Motor neuron (in vitro differentiated cells): ENCODE data around the gene BLOC1S3. TPM values are rescaled to one million over a fixed set of nuclear protein-coding genes. Genes with fewer than 3 reads are reported as not detected.

Experiments used
- ATAC-seq, 8 experiments: fragments of 200-7000 bp; cut with Tn5 transposase; replicated peaks in 6 of 8; 2 replicates each; pipeline ENCODE4 v1.8.0; 2021; ENCODE audit warnings: mild to moderate bottlenecking in 8 of 8, moderate library complexity in 8 of 8
- H3K27ac ChIP-seq, 2 donors: fragments of 250-450 bp; sonication (Bioruptor Pico); 2 replicates each; pipeline ENCODE4 v1.9.0; 2021; ENCODE audit warnings: antibody characterized with exemption in 2 of 2, mild to moderate bottlenecking in 2 of 2, moderate library complexity in 1 of 2
- H3K4me1 ChIP-seq, 2 donors: fragments of 250-450 bp; sonication (Bioruptor Pico); replicated peaks in 1 of 2; 2 replicates each; pipeline ENCODE4 v1.6.1; 2021; ENCODE audit warnings: antibody characterized with exemption in 2 of 2, mild to moderate bottlenecking in 2 of 2, moderate library complexity in 1 of 2
- H3K4me3 ChIP-seq, 5 donors: fragments of 250-450 bp; sonication (Bioruptor Pico); 2 replicates each; pipeline ENCODE4 v1.9.0; 2021; ENCODE audit warnings: antibody characterized with exemption in 5 of 5, mild to moderate bottlenecking in 5 of 5, moderate library complexity in 4 of 5
- WGBS, 10 experiments: fragments of 450-650 bp; shearing (Covaris generic); methylation state at CpG; one replicate each; pipeline ENCODE4 v1.0.0; 2022; 5-methylcytosine and 5-hydroxymethylcytosine counted together
- in situ Hi-C, 9 experiments: fragments of 400-800 bp; cut with MboI; loops; one replicate each; pipeline ENCODE4 v1.15.0; 2021; ENCODE audit warnings: low sequenced_read_pairs in 9 of 9, low pct_unique_long_range_greater_than_20kb in 2 of 9; ENCODE audit not compliant: unreplicated experiment in 9 of 9
- total RNA-seq, 8 experiments: library from RNA; unstranded; fragments of 300-600 nt; gene quantifications; 2 replicates each; pipeline versions ENCODE4 v1.2.3 to v1.2.4, GENCODE V29; 2022

The BLOC1S3 gene
- total RNA-seq, 8 experiments from 2014 or later: 3.2 to 8.0 (median 5.4) TPM

DNA sequence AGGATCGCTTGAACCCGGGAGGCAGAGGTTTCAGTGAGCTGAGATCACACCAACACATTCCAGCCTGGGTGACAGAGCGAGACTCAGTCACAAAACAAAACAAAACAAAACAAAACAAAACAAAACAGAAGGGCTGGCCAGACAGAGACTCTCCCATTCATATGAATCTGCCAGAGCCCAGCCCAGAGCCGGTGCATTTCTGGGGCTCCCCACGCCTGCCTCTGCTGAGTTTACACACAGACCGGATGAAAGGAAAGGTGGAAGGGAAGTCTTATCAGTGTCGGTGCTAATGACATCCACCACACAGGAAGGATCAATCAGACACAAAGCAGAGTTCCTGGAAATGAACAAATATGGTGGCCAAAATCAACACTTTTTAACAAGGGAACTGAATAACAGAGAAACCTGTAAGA lies 7.4 kb upstream of the BLOC1S3 start:
- peak in 2 of 8 experiments; percentile 67 to 69 for ATAC-seq
- in situ Hi-C loops: no loop called here
- 25 to 100% (median 55%) methylated on average over 1 to 7 of the region's 7 CpGs; no CpG with 5 or more reads in 3 of the 10 experiments for WGBS, 10 experiments
- Histone ChIP-seq H3K27ac (no peak overlapping the region), H3K4me3 (no peak overlapping the region), H3K4me1 (peaks cover 9 to 10% of the 10 kb centered on the region in 2 donors)

- ATAC-seq: peak in 1 of 8 experiments; percentile 20
- 70% methylated on average over 2 of the region's 4 CpGs; no CpG with 5 or more reads in 9 of the 10 experiments for WGBS, 10 experiments
- Histone ChIP-seq H3K27ac (no peak overlapping the region), H3K4me3 (no peak overlapping the region), H3K4me1 (peaks cover 1 to 4% of the 10 kb centered on the region in 2 donors)
- in situ Hi-C loops: no loop called here
Measured at GRCh38 chr19:45172173-45172572, 6.4 kb upstream of the BLOC1S3 start.

GRCh38 chr19:45172611-45173208 lies 5.9 kb upstream of the BLOC1S3 start:
- in situ Hi-C loops: no loop called here
- H3K27ac ChIP-seq: no peak overlapping the region
- ATAC-seq: no peak
- H3K4me3 ChIP-seq: no peak overlapping the region
- WGBS, 10 experiments: 93 to 100% (median 100%) methylated on average over 1 to 3 of the region's 18 CpGs; no CpG with 5 or more reads in 7 of the 10 experiments
- peaks cover 4 to 7% of the 10 kb centered on the region in 2 donors for H3K4me1 ChIP-seq

DNA sequence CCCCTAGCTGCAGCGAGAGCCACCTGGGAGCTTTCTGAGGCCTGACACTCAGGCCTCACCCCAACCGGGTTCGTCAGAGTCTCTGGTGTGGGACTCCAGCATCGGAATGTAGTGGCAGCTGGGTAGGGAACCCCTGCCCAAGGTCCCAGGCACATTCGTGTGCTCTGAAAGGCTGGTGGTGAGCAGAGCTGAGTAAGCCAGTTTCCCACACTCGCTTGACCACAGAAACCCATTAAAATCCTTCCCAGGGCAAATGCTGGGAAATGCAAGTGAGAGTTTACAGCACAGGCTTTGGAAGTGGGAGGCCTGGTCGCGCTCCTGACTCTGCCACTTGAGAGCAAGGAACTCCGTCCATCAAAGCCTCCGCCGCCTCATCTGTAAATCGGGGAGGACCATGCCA lies 4.8 kb upstream of the BLOC1S3 start:
- H3K4me1 ChIP-seq: peaks cover 4 to 7% of the 10 kb centered on the region in 2 donors
- WGBS, 10 experiments: 50 to 95% (median 84%) methylated on average over 1 to 7 of the region's 12 CpGs; no CpG with 5 or more reads in 6 of the 10 experiments
- H3K4me3 ChIP-seq: no peak overlapping the region
- no peak overlapping the region for H3K27ac ChIP-seq
- no peak for ATAC-seq
- in situ Hi-C loops: no loop called here

DNA sequence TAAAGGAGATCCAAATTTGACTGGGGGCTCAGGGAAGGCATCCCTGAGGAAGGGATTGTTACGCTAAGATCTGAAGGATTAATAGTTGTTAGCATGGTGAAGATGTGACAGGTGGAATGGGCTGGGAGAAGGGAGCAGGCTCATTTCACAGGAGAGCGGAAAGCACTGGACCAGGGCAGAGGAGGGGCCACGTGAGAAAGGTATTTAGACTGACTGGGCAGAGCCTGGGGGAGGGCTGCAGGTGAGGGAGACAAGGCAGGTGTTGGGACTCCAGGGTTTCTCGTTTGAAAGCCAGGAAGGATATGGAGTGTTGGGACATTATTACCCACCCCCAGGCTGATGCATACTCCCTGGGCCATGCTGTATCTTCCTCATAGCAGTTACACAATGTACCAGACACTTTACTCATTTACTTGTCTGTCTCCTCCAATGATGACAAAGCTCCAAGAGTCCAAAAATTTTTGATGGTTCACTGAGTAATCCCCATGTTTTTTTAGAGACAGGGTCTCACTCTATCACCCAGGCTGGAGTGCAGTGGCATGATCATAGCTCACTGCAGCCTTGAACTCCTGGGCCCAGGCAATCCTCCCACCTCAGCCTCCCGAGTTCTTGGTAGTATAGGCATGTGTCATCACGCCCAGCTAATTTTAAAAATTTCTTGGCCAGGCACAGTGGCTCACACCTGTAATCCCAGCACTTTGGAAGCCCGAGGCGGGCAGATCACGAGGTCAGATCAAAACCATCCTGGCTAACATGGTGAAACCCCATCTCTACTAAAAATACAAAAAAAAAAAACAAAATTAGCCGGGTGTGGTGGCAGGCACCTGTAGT lies 2.9 kb upstream of the BLOC1S3 start:
- H3K4me3 ChIP-seq: no peak overlapping the region
- peaks cover 8 to 13% of the 10 kb centered on the region in 2 donors for H3K4me1 ChIP-seq
- WGBS, 10 experiments: 0 to 100% (median 80%) methylated on average over 1 to 9 of the region's 10 CpGs
- H3K27ac ChIP-seq: no peak overlapping the region
- in situ Hi-C loops: no loop called here
- no peak for ATAC-seq

GRCh38 chr19:45177817-45178261 lies 745 bp upstream of the BLOC1S3 start, which contains the start of gene TRAPPC6A:
TRAPPC6A (minus strand) TSS chr19:45178237; CDS start chr19:45178218, 19 bp downstream.
- Histone ChIP-seq H3K4me1 (peaks cover 8 to 13% of the 10 kb centered on the region in 2 donors), H3K27ac (peak within 1 kb of the TSS; percentile 78 to 93), H3K4me3 (peak within 1 kb of the TSS; percentile 76 to 94 (median 86))
- WGBS, 10 experiments: 0 to 7% (median 1%) methylated on average over 1 to 16 of the region's 36 CpGs; no CpG with 5 or more reads in 4 of the 10 experiments
- peak in 7 of 8 experiments; percentile 2 to 13 (median 3) for ATAC-seq
- in situ Hi-C loops: no loop called here

- 0 to 8% (median 2%) methylated on average over 5 to 22 of the region's 97 CpGs; no CpG with 5 or more reads in 7 of the 10 experiments for whole genome bisulfite sequencing, 10 experiments
- Histone ChIP-seq H3K4me1 (peaks cover 8 to 13% of the 10 kb centered on the region in 2 donors), H3K4me3 (peak overlapping the region; percentile 66 to 94 (median 74)), H3K27ac (peak overlapping the region; percentile 34 to 38)
- in situ Hi-C loops: no loop called here
- ATAC-seq: peak in 2 of 8 experiments; percentile 0 to 1
Measured at GRCh38 chr19:45179072-45179891, 698 bp downstream of the BLOC1S3 start.

DNA sequence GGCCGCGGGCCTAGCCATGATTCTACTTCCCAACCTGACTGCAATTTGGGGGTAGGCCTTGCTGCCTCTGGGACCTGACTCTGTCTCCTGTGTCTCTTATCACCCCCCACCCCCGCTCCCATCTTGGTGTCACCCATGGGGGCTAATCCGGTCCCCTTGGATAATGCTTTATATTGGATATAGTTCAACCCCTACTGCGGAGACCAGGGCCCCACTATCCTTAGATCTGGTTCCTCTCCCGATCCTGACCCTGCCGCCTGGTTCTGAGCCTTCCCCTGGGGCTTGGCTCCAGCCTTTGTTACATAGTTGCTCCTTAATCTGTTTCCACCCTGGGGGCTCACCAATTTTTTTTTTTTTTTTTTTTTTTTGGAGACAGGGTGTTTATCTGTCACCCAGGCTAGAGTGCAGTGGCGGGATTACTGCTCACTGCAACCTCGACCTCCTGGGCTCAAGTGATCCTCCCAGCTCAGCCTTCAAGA lies 1.3 kb downstream of the BLOC1S3 start:
- in situ Hi-C loops: no loop called here
- Histone ChIP-seq H3K4me1 (peaks cover 8 to 13% of the 10 kb centered on the region in 2 donors), H3K4me3 (peak overlapping the region; percentile 66 to 94 (median 74)), H3K27ac (no peak overlapping the region)
- WGBS, 10 experiments: 20 to 71% (median 62%) methylated on average over 1 to 4 of the region's 9 CpGs; no CpG with 5 or more reads in 3 of the 10 experiments
- no peak for ATAC-seq

DNA sequence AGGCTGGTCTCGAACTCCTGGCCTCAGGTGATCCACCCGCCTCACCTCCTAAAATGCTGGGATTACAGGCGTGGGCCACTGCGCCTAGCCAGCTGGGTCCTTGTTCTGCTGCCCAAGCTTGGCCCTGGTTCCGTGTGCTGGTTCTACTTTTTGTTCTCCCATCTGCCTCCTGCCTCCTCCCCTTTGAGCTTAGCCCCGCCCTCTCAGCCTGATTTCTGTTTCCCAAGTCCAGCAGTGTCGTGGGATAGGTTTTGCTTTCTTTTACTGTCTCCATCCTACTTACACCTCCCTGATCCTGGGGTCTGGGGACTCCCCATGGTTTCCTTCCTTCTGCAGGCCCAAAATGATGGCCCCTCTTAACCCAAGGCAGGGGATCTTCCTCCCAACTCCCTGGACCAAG lies 2.4 kb downstream of the BLOC1S3 start:
- WGBS, 10 experiments: 60 to 100% (median 70%) methylated on average over 1 to 3 of the region's 7 CpGs; no CpG with 5 or more reads in 6 of the 10 experiments
- in situ Hi-C loops: no loop called here
- ATAC-seq: no peak
- Histone ChIP-seq H3K4me3 (no peak overlapping the region), H3K27ac (no peak overlapping the region), H3K4me1 (peaks cover 8 to 13% of the 10 kb centered on the region in 2 donors)

GRCh38 chr19:45182758-45183157 lies 4.2 kb downstream of the BLOC1S3 start:
- no peak for ATAC-seq
- WGBS, 10 experiments: 71 to 100% (median 88%) methylated on average over 1 to 3 of the region's 4 CpGs; no CpG with 5 or more reads in 2 of the 10 experiments
- in situ Hi-C loops: no loop called here
- Histone ChIP-seq H3K27ac (no peak overlapping the region), H3K4me3 (no peak overlapping the region), H3K4me1 (peaks cover 5 to 6% of the 10 kb centered on the region in 2 donors)

- H3K27ac ChIP-seq: no peak overlapping the region
- H3K4me1 ChIP-seq: peaks cover 5 to 6% of the 10 kb centered on the region in 2 donors
- no peak for ATAC-seq
- in situ Hi-C loops: no loop called here
- no peak overlapping the region for H3K4me3 ChIP-seq
- 71 to 100% (median 83%) methylated on average over 1 to 3 of the region's 5 CpGs; no CpG with 5 or more reads in 6 of the 10 experiments for WGBS, 10 experiments
Measured at GRCh38 chr19:45184115-45184514, 5.5 kb downstream of the BLOC1S3 start.
